Neuronal stem cell (in vitro differentiated cells): ENCODE data around the gene EEPD1. TPM values are rescaled to one million over a fixed set of nuclear protein-coding genes. Genes with fewer than 3 reads are reported as not detected.

ENCODE experiments used
- DNase-seq: peaks from one replicate; pipeline ENCODE4 v3.0.0-alpha.2; 2013; ENCODE audit warnings: low spot score
- H2AFZ ChIP-seq: one replicate; pipeline ENCODE4 v1.6.1; 2013; ENCODE audit warnings: mild to moderate bottlenecking, low read length, inconsistent platforms
- H2AK5ac ChIP-seq: 2 replicates; pipeline ENCODE4 v1.6.1; 2013; ENCODE audit warnings: low read depth, mild to moderate bottlenecking, inconsistent platforms, low read length, moderate library complexity, mixed read lengths
- H2BK120ac ChIP-seq: 2 replicates; pipeline ENCODE4 v1.6.1; 2013; ENCODE audit warnings: low read depth, mild to moderate bottlenecking, inconsistent platforms, low read length, moderate library complexity, mixed read lengths
- H2BK12ac ChIP-seq: one replicate; pipeline ENCODE4 v1.6.1; 2013; ENCODE audit warnings: low read length, inconsistent platforms
- H2BK15ac ChIP-seq: 2 replicates; pipeline ENCODE4 v1.6.1; 2013; ENCODE audit warnings: mild to moderate bottlenecking, low read length, inconsistent platforms, mixed read lengths
- H2BK5ac ChIP-seq: one replicate; pipeline ENCODE4 v1.6.1; 2013; ENCODE audit warnings: inconsistent platforms, mild to moderate bottlenecking, low read length, moderate library complexity
- H3K14ac ChIP-seq: one replicate; pipeline ENCODE4 v1.6.1; 2013; ENCODE audit warnings: low read length, inconsistent platforms
- H3K18ac ChIP-seq: 2 replicates; pipeline ENCODE4 v1.6.1; 2013; ENCODE audit warnings: low read length, inconsistent platforms
- H3K23ac ChIP-seq: 2 replicates; pipeline ENCODE4 v1.6.1; 2013; ENCODE audit warnings: low read depth, mild to moderate bottlenecking, mixed read lengths, low read length, inconsistent platforms; ENCODE audit not compliant: poor library complexity
- H3K27ac ChIP-seq: replicated peaks from 3 replicates; pipeline ENCODE4 v1.5.1; 2013; ENCODE audit warnings: low read length, inconsistent platforms
- H3K27me3 ChIP-seq, 3 experiments: 2 replicates each; pipeline ENCODE4 v1.6.1; 2013; ENCODE audit warnings: low read length in 3 of 3, mild to moderate bottlenecking in 2 of 3, inconsistent platforms in 1 of 3, low read depth in 1 of 3, mixed read lengths in 1 of 3, moderate library complexity in 1 of 3; ENCODE audit not compliant: control insufficient read depth in 3 of 3, insufficient read depth in 3 of 3
- H3K36me3 ChIP-seq, 2 donors: replicated peaks in 1 of 2; 2 replicates each; pipeline ENCODE4 v1.6.1; 2013; ENCODE audit warnings: low read length in 2 of 2; ENCODE audit not compliant: control insufficient read depth in 2 of 2, insufficient read depth in 2 of 2
- H3K4ac ChIP-seq: 2 replicates; pipeline ENCODE4 v1.6.1; 2013; ENCODE audit warnings: inconsistent platforms, mild to moderate bottlenecking, low read length, moderate library complexity
- H3K4me1 ChIP-seq, 2 donors: 1 replicate in 1 of 2; 2 replicates in 1 of 2; pipeline ENCODE4 v1.6.1; 2013; ENCODE audit warnings: low read length in 2 of 2, low read depth in 1 of 2; ENCODE audit not compliant: control insufficient read depth in 2 of 2, insufficient read depth in 1 of 2
- H3K4me2 ChIP-seq: one replicate; pipeline ENCODE4 v1.6.1; 2013; ENCODE audit warnings: mild to moderate bottlenecking, low read length, inconsistent platforms; ENCODE audit not compliant: insufficient read depth, poor library complexity, severe bottlenecking
- H3K4me3 ChIP-seq, 2 donors: 2 replicates each; pipeline ENCODE4 v1.5.1; 2013; ENCODE audit warnings: low read length in 2 of 2, mild to moderate bottlenecking in 2 of 2, inconsistent platforms in 1 of 2, moderate library complexity in 1 of 2
- H3K79me1 ChIP-seq: one replicate; pipeline ENCODE4 v1.6.1; 2013; ENCODE audit warnings: low read depth, mild to moderate bottlenecking, inconsistent platforms, low read length, moderate library complexity
- H3K9ac ChIP-seq: one replicate; pipeline ENCODE4 v1.6.1; 2013; ENCODE audit warnings: mild to moderate bottlenecking, low read depth, low read length, inconsistent platforms; ENCODE audit not compliant: poor library complexity
- H3K9me3 ChIP-seq, 2 donors: replicated peaks in 1 of 2; 2 replicates each; pipeline versions ENCODE3 to v1.6.1; 2013; ENCODE audit warnings: low read length in 2 of 2, mild to moderate bottlenecking in 2 of 2, inconsistent platforms in 1 of 2, low read depth in 1 of 2, mixed read lengths in 1 of 2, moderate library complexity in 1 of 2; ENCODE audit not compliant: control insufficient read depth in 2 of 2, insufficient read depth in 1 of 2
- H4K8ac ChIP-seq: one replicate; pipeline ENCODE4 v1.6.1; 2013; ENCODE audit warnings: low read depth, mild to moderate bottlenecking, inconsistent platforms, low read length, moderate library complexity
- H4K91ac ChIP-seq: one replicate; pipeline ENCODE4 v1.6.1; 2013; ENCODE audit warnings: low read length, low read depth, mild to moderate bottlenecking, inconsistent platforms; ENCODE audit not compliant: poor library complexity
- whole genome bisulfite sequencing, 2 donors: extraction: QIAGEN DNeasy Blood & Tissue Kit; methylation state at CpG; one replicate each; pipeline ENCODE4 v1.1.7; 2013; ENCODE audit warnings: missing lambda C conversion rate in 2 of 2, mixed read lengths in 1 of 2; ENCODE audit not compliant: insufficient read length in 2 of 2, insufficient replicate concordance in 1 of 2; ENCODE audit errors: extremely low coverage in 2 of 2; 5-methylcytosine and 5-hydroxymethylcytosine counted together
- small RNA-seq: library from polyadenylated mRNA; stranded (forward); fragments of <200 nt; extraction: miRNeasy Mini kit (QIAGEN cat#:217004); gene quantifications from one replicate; pipeline ENCODE3, GENCODE V24; 2013; ENCODE audit not compliant: insufficient read depth

Gene EEPD1

DNA sequence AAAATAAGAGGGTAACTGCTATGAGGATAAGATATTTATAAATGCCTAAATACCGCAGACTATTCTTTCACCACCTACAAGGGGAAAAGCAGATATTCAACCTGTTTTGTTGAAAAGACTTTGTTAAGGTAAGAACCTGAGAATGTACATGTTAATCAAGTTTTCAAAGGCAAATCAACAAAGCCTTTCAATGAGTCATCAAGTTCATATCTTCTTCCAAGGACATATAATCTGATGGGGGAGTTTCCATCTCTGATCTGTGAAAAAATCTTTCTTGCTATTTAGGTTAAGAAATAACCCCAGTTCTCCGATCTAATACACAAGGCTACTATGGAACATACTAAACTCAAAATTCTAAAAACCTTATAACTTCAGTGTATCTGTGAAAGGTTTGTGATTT lies 196.6 kb downstream of the EEPD1 start:
- no peak overlapping the region for H2AK5ac ChIP-seq
- no peak overlapping the region for H3K9ac ChIP-seq
- no peaks in the 10 kb centered on the region for H3K27me3 ChIP-seq
- no peaks in the 10 kb centered on the region for H3K79me1 ChIP-seq
- no peak overlapping the region for H3K14ac ChIP-seq
- H2BK5ac ChIP-seq, result no peak overlapping the region
- no peak overlapping the region for H2BK12ac ChIP-seq
- no peak overlapping the region for H2BK120ac ChIP-seq
- H3K23ac ChIP-seq, result no peak overlapping the region
- peaks cover 0 to 3% of the 10 kb centered on the region in 2 donors for H3K9me3 ChIP-seq
- H3K4me3 ChIP-seq, result no peak overlapping the region
- WGBS, 2 donors, result no CpG with 5 or more reads among the region's 2 CpGs
- H3K36me3 ChIP-seq, result no peaks in the 10 kb centered on the region
- H2BK15ac ChIP-seq, result no peak overlapping the region
- H3K4me1 ChIP-seq, result peaks cover 0 to 10% of the 10 kb centered on the region in 2 donors
- no peak overlapping the region for H3K18ac ChIP-seq
- no peak overlapping the region for H3K4ac ChIP-seq
- no peak overlapping the region for H3K27ac ChIP-seq
- H2AFZ ChIP-seq, result no peak overlapping the region
- no peak overlapping the region for H4K8ac ChIP-seq
- no peak for DNase-seq
- no peak overlapping the region for H3K4me2 ChIP-seq
- H4K91ac ChIP-seq, result no peak overlapping the region

Small RNA genes within 50 kb of the gene (small RNA-seq; reads per million reads assigned to genes)
- gene AC006960.1 (not detected), gene AC007327.1 (not detected), gene RF00019 (not detected)
